Measurements from ENCODE around the gene PDHX.
"Not testable (repeated sequence)": the region's sequence is repeated elsewhere in the genome, so short reads cannot be mapped to it uniquely, and the experiment has no call there.

PDHX gene

GRCh38 chr11:35017528-35018342 lies 101.3 kb downstream of the PDHX start:
- Histone ChIP-seq H3K36me3 (ENCODE audit: control insufficient read depth, insufficient read depth, low read length) (no peaks in the 10 kb centered on the region), H3K9me3 (ENCODE audit: control insufficient read depth, low read length) (no peaks in the 10 kb centered on the region), H3K4me1 (ENCODE audit: control insufficient read depth, insufficient read depth, low read length, poor library complexity, severe bottlenecking) (peaks cover 11% of the 10 kb centered on the region), H3K27ac (ENCODE audit: low read depth, low read length, severe bottlenecking) (no peak overlapping the region), H3K4me3 (ENCODE audit: extremely low read depth, insufficient read depth, low read length, poor library complexity, severe bottlenecking) (no peak overlapping the region)
- WGBS, 2 experiments (ENCODE audit: insufficient coverage in 2 of 2), result 81 to 95% methylated on average over 6 of the region's 8 CpGs

- H3K4me3 ChIP-seq (ENCODE audit: extremely low read depth, insufficient read depth, low read length, poor library complexity, severe bottlenecking), result no peak overlapping the region
- H3K27ac ChIP-seq (ENCODE audit: low read depth, low read length, severe bottlenecking), result no peak overlapping the region
- H3K4me1 ChIP-seq (ENCODE audit: control insufficient read depth, insufficient read depth, low read length, poor library complexity, severe bottlenecking), result no peaks in the 10 kb centered on the region
- no peaks in the 10 kb centered on the region for H3K9me3 ChIP-seq (ENCODE audit: control insufficient read depth, low read length)
- WGBS, 2 experiments (ENCODE audit: insufficient coverage in 2 of 2), result 92 to 93% methylated on average over 6 to 7 of the region's 8 CpGs
- no peaks in the 10 kb centered on the region for H3K36me3 ChIP-seq (ENCODE audit: control insufficient read depth, insufficient read depth, low read length)
These were observed 105.2 kb downstream of the PDHX start for GRCh38 chr11:35021589-35021988.

- not testable (repeated sequence) for H3K36me3 ChIP-seq (ENCODE audit: control insufficient read depth, insufficient read depth, low read length); H3K4me3 ChIP-seq (ENCODE audit: extremely low read depth, insufficient read depth, low read length, poor library complexity, severe bottlenecking); H3K9me3 ChIP-seq (ENCODE audit: control insufficient read depth, low read length); H3K4me1 ChIP-seq (ENCODE audit: control insufficient read depth, insufficient read depth, low read length, poor library complexity, severe bottlenecking); H3K27ac ChIP-seq (ENCODE audit: low read depth, low read length, severe bottlenecking)
- WGBS, 2 experiments (ENCODE audit: insufficient coverage in 2 of 2), result 83 to 100% methylated on average over 1 to 2 of the region's 3 CpGs
These were observed 107.5 kb downstream of the PDHX start for GRCh38 chr11:35023940-35024339.

- H3K9me3 ChIP-seq (ENCODE audit: control insufficient read depth, low read length); H3K4me3 ChIP-seq (ENCODE audit: extremely low read depth, insufficient read depth, low read length, poor library complexity, severe bottlenecking); H3K36me3 ChIP-seq (ENCODE audit: control insufficient read depth, insufficient read depth, low read length); H3K27ac ChIP-seq (ENCODE audit: low read depth, low read length, severe bottlenecking): not testable (repeated sequence)
- H3K4me1 ChIP-seq (ENCODE audit: control insufficient read depth, insufficient read depth, low read length, poor library complexity, severe bottlenecking), result peaks cover 31% of the 10 kb centered on the region
- WGBS, 2 experiments (ENCODE audit: insufficient coverage in 2 of 2), result 63% methylated on average over 2 of the region's 4 CpGs; no CpG with 5 or more reads in 1 of the 2 experiments
These were observed 111.6 kb downstream of the PDHX start for GRCh38 chr11:35028007-35028406.

- Histone ChIP-seq H3K36me3 (ENCODE audit: control insufficient read depth, insufficient read depth, low read length) (no peaks in the 10 kb centered on the region), H3K4me1 (ENCODE audit: control insufficient read depth, insufficient read depth, low read length, poor library complexity, severe bottlenecking) (peaks cover 38% of the 10 kb centered on the region), H3K9me3 (ENCODE audit: control insufficient read depth, low read length) (no peaks in the 10 kb centered on the region), H3K4me3 (ENCODE audit: extremely low read depth, insufficient read depth, low read length, poor library complexity, severe bottlenecking) (no peak overlapping the region), H3K27ac (ENCODE audit: low read depth, low read length, severe bottlenecking) (peak overlapping the region; percentile 83)
- 59 to 65% methylated on average over 4 of the region's 5 CpGs for WGBS, 2 experiments (ENCODE audit: insufficient coverage in 2 of 2)
These were observed 113.7 kb downstream of the PDHX start for GRCh38 chr11:35029979-35030682.

GRCh38 chr11:35030716-35031213 lies 114.3 kb downstream of the PDHX start:
- WGBS, 2 experiments (ENCODE audit: insufficient coverage in 2 of 2), result 50 to 75% methylated on average over 2 to 8 of the region's 11 CpGs
- no peak overlapping the region for H3K4me3 ChIP-seq (ENCODE audit: extremely low read depth, insufficient read depth, low read length, poor library complexity, severe bottlenecking)
- no peaks in the 10 kb centered on the region for H3K9me3 ChIP-seq (ENCODE audit: control insufficient read depth, low read length)
- no peaks in the 10 kb centered on the region for H3K36me3 ChIP-seq (ENCODE audit: control insufficient read depth, insufficient read depth, low read length)
- peak overlapping the region; percentile 83 for H3K27ac ChIP-seq (ENCODE audit: low read depth, low read length, severe bottlenecking)
- H3K4me1 ChIP-seq (ENCODE audit: control insufficient read depth, insufficient read depth, low read length, poor library complexity, severe bottlenecking), result peaks cover 44% of the 10 kb centered on the region

- Histone ChIP-seq H3K4me1 (ENCODE audit: control insufficient read depth, insufficient read depth, low read length, poor library complexity, severe bottlenecking) (peaks cover 49% of the 10 kb centered on the region), H3K4me3 (ENCODE audit: extremely low read depth, insufficient read depth, low read length, poor library complexity, severe bottlenecking) (no peak overlapping the region), H3K9me3 (ENCODE audit: control insufficient read depth, low read length) (no peaks in the 10 kb centered on the region), H3K36me3 (ENCODE audit: control insufficient read depth, insufficient read depth, low read length) (no peaks in the 10 kb centered on the region), H3K27ac (ENCODE audit: low read depth, low read length, severe bottlenecking) (peak overlapping the region; percentile 83)
- WGBS, 2 experiments (ENCODE audit: insufficient coverage in 2 of 2), result 95 to 100% methylated on average over 2 of the region's 2 CpGs
These were observed 114.9 kb downstream of the PDHX start for GRCh38 chr11:35031346-35031745.

- peaks cover 53% of the 10 kb centered on the region for H3K4me1 ChIP-seq (ENCODE audit: control insufficient read depth, insufficient read depth, low read length, poor library complexity, severe bottlenecking)
- 40% methylated on average over 1 of the region's 1 CpG; no CpG with 5 or more reads in 1 of the 2 experiments for WGBS, 2 experiments (ENCODE audit: insufficient coverage in 2 of 2)
- no peaks in the 10 kb centered on the region for H3K9me3 ChIP-seq (ENCODE audit: control insufficient read depth, low read length)
- H3K4me3 ChIP-seq (ENCODE audit: extremely low read depth, insufficient read depth, low read length, poor library complexity, severe bottlenecking), result no peak overlapping the region
- no peaks in the 10 kb centered on the region for H3K36me3 ChIP-seq (ENCODE audit: control insufficient read depth, insufficient read depth, low read length)
- peak overlapping the region; percentile 83 for H3K27ac ChIP-seq (ENCODE audit: low read depth, low read length, severe bottlenecking)
These were observed 115.4 kb downstream of the PDHX start for GRCh38 chr11:35031867-35032266.

- no peak overlapping the region for H3K27ac ChIP-seq (ENCODE audit: low read depth, low read length, severe bottlenecking)
- WGBS, 2 experiments (ENCODE audit: insufficient coverage in 2 of 2), result 91 to 98% methylated on average over 5 of the region's 6 CpGs
These were observed 116.6 kb downstream of the PDHX start for GRCh38 chr11:35033011-35033410.

GRCh38 chr11:35034401-35034800 lies 118.0 kb downstream of the PDHX start:
- Histone ChIP-seq H3K27ac (ENCODE audit: low read depth, low read length, severe bottlenecking) (no peak overlapping the region), H3K4me3 (ENCODE audit: extremely low read depth, insufficient read depth, low read length, poor library complexity, severe bottlenecking) (no peak overlapping the region), H3K36me3 (ENCODE audit: control insufficient read depth, insufficient read depth, low read length) (no peaks in the 10 kb centered on the region), H3K9me3 (ENCODE audit: control insufficient read depth, low read length) (no peaks in the 10 kb centered on the region), H3K4me1 (ENCODE audit: control insufficient read depth, insufficient read depth, low read length, poor library complexity, severe bottlenecking) (peaks cover 69% of the 10 kb centered on the region)
- 87 to 100% methylated on average over 2 of the region's 3 CpGs for WGBS, 2 experiments (ENCODE audit: insufficient coverage in 2 of 2)

More at GRCh38 chr11:35033011-35033410, 116.6 kb downstream of the PDHX start:
- no peaks in the 10 kb centered on the region for H3K9me3 ChIP-seq (ENCODE audit: control insufficient read depth, low read length)
- no peaks in the 10 kb centered on the region for H3K36me3 ChIP-seq (ENCODE audit: control insufficient read depth, insufficient read depth, low read length)
- H3K4me3 ChIP-seq (ENCODE audit: extremely low read depth, insufficient read depth, low read length, poor library complexity, severe bottlenecking), result no peak overlapping the region
- peaks cover 57% of the 10 kb centered on the region for H3K4me1 ChIP-seq (ENCODE audit: control insufficient read depth, insufficient read depth, low read length, poor library complexity, severe bottlenecking)
